ENCODE results near the gene LAG3.
"Not testable (repeated sequence)": the region's sequence is repeated elsewhere in the genome, so short reads cannot be mapped to it uniquely, and the experiment has no call there.

The LAG3 gene

DNA sequence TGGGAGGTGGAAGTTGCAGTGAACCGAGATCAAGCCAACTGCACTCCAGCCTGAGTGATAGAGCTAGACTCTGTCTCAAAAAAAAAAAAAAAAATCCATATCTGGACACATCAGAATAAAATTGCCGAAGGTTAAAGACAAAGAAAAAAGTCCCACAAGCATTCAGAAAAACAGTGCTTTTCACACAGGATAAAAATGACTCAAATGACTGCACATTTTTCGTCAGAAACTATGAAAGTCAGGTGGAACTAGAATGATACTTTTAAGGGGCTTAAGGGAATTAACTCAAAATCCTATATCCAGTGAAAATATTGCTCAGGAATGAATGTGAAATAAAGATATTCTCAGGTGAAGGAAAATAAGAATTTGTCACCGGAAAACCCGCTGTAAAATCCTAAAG lies 35.6 kb upstream of the LAG3 start:
- H4K20me1 ChIP-seq (ENCODE audit: control insufficient read depth, insufficient read depth, low read depth, low read length): no peaks in the 10 kb centered on the region
- H3K27me3 ChIP-seq (ENCODE audit: control insufficient read depth, low read length): no peaks in the 10 kb centered on the region
- no peaks in the 10 kb centered on the region for H3K9me2 ChIP-seq (replicated peaks; ENCODE audit: control insufficient read depth, low read length)
- no peak overlapping the region for H3K4me3 ChIP-seq (ENCODE audit: low read length)
- H3K36me3 ChIP-seq (ENCODE audit: control insufficient read depth, low read length): 0 out of 2 replicates have a peak, but pooled peaks cover 3% of the 10 kb centered on the region
- no peak overlapping the region for H3K4me2 ChIP-seq (ENCODE audit: low read length)
- no peaks in the 10 kb centered on the region for H3K79me2 ChIP-seq (ENCODE audit: control insufficient read depth, low read length)
- no peak overlapping the region for H3K27ac ChIP-seq (ENCODE audit: low read depth, low read length)
- H3K4me1 ChIP-seq (ENCODE audit: control insufficient read depth, low read length): peaks cover 8% of the 10 kb centered on the region
- no peak for TF ChIP-seq EZH2phosphoT487 (IDR thresholded peaks at IDR 0.05; ENCODE audit: borderline replicate concordance, low read length)
- TF ChIP-seq, protein P1, sequence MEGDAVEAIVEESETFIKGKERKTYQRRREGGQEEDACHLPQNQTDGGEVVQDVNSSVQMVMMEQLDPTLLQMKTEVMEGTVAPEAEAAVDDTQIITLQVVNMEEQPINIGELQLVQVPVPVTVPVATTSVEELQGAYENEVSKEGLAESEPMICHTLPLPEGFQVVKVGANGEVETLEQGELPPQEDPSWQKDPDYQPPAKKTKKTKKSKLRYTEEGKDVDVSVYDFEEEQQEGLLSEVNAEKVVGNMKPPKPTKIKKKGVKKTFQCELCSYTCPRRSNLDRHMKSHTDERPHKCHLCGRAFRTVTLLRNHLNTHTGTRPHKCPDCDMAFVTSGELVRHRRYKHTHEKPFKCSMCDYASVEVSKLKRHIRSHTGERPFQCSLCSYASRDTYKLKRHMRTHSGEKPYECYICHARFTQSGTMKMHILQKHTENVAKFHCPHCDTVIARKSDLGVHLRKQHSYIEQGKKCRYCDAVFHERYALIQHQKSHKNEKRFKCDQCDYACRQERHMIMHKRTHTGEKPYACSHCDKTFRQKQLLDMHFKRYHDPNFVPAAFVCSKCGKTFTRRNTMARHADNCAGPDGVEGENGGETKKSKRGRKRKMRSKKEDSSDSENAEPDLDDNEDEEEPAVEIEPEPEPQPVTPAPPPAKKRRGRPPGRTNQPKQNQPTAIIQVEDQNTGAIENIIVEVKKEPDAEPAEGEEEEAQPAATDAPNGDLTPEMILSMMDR (IDR thresholded peaks at IDR 0.05; ENCODE audit: low read depth, low read length, poor library complexity, severe bottlenecking): no peak
- no peaks in the 10 kb centered on the region for H3K9me3 ChIP-seq (ENCODE audit: control insufficient read depth, insufficient read depth, low read length)
- peaks cover 3% of the 10 kb centered on the region; the same call in 1 of the 2 replicates for H3F3A ChIP-seq (ENCODE audit: control insufficient read depth, insufficient read depth)

- H3K27ac ChIP-seq (ENCODE audit: low read depth, low read length); H3F3A ChIP-seq (ENCODE audit: control insufficient read depth, insufficient read depth); H4K20me1 ChIP-seq (ENCODE audit: control insufficient read depth, insufficient read depth, low read depth, low read length); H3K27me3 ChIP-seq (ENCODE audit: control insufficient read depth, low read length); H3K4me3 ChIP-seq (ENCODE audit: low read length); H3K79me2 ChIP-seq (ENCODE audit: control insufficient read depth, low read length); H3K9me2 ChIP-seq (replicated peaks; ENCODE audit: control insufficient read depth, low read length); H3K9me3 ChIP-seq (ENCODE audit: control insufficient read depth, insufficient read depth, low read length); H3K4me2 ChIP-seq (ENCODE audit: low read length): not testable (repeated sequence)
- Histone ChIP-seq H3K4me1 (ENCODE audit: control insufficient read depth, low read length) (peaks cover 19% of the 10 kb centered on the region), H3K36me3 (ENCODE audit: control insufficient read depth, low read length) (peaks cover 12% of the 10 kb centered on the region)
These were observed 30.2 kb upstream of the LAG3 start for GRCh38 chr12:6742080-6742479.

DNA sequence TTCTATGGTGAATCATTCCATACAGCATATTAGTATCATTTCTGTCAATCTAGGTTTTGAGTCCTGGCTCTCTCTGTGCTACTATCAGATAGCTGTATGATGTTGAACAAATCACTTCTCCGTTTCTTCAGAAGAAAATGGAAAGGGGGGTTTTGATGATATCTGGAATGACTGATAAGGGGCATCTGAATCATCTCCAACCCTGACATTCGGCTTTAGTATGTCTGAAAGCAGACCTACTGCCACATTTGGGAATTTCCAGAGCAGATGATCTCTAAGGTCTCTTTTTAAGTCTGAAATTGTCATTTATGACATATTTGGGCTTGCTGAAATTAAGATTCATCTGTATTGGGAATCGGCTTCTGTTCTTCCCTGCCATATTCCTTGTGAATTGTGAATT lies 29.5 kb upstream of the LAG3 start:
- Histone ChIP-seq H3K9me2 (replicated peaks; ENCODE audit: control insufficient read depth, low read length) (no peaks in the 10 kb centered on the region), H3K79me2 (ENCODE audit: control insufficient read depth, low read length) (no peaks in the 10 kb centered on the region), H3K27ac (ENCODE audit: low read depth, low read length) (no peak overlapping the region)

GRCh38 chr12:6743300-6743699 lies 29.0 kb upstream of the LAG3 start:
- not testable (repeated sequence) for H3F3A ChIP-seq (ENCODE audit: control insufficient read depth, insufficient read depth); H4K20me1 ChIP-seq (ENCODE audit: control insufficient read depth, insufficient read depth, low read depth, low read length); H3K4me3 ChIP-seq (ENCODE audit: low read length); H3K27ac ChIP-seq (ENCODE audit: low read depth, low read length); H3K27me3 ChIP-seq (ENCODE audit: control insufficient read depth, low read length); H3K4me2 ChIP-seq (ENCODE audit: low read length); H3K9me2 ChIP-seq (replicated peaks; ENCODE audit: control insufficient read depth, low read length); H3K79me2 ChIP-seq (ENCODE audit: control insufficient read depth, low read length); H3K9me3 ChIP-seq (ENCODE audit: control insufficient read depth, insufficient read depth, low read length)
- peaks cover 24% of the 10 kb centered on the region for H3K36me3 ChIP-seq (ENCODE audit: control insufficient read depth, low read length)
- H3K4me1 ChIP-seq (ENCODE audit: control insufficient read depth, low read length): peaks cover 19% of the 10 kb centered on the region

More for the DNA sequence above, 29.5 kb upstream of the LAG3 start:
- no peak for TF ChIP-seq EZH2phosphoT487 (IDR thresholded peaks at IDR 0.05; ENCODE audit: borderline replicate concordance, low read length)
- TF ChIP-seq, protein P1 (IDR thresholded peaks at IDR 0.05; ENCODE audit: low read depth, low read length, poor library complexity, severe bottlenecking): no peak
- Histone ChIP-seq H3K4me1 (ENCODE audit: control insufficient read depth, low read length) (peaks cover 19% of the 10 kb centered on the region), H3K4me3 (ENCODE audit: low read length) (no peak overlapping the region), H4K20me1 (ENCODE audit: control insufficient read depth, insufficient read depth, low read depth, low read length) (no peaks in the 10 kb centered on the region), H3K27me3 (ENCODE audit: control insufficient read depth, low read length) (no peaks in the 10 kb centered on the region), H3K4me2 (ENCODE audit: low read length) (no peak overlapping the region), H3K36me3 (ENCODE audit: control insufficient read depth, low read length) (peaks cover 19% of the 10 kb centered on the region), H3F3A (ENCODE audit: control insufficient read depth, insufficient read depth) (no peaks in the 10 kb centered on the region; the same call in 1 of the 2 replicates), H3K9me3 (ENCODE audit: control insufficient read depth, insufficient read depth, low read length) (peaks cover 6% of the 10 kb centered on the region; the same call in 1 of the 2 replicates)

Data from DOHH2 (cell line).